ENCODE results near the gene TBC1D30. TPM values are rescaled to one million over a fixed set of nuclear protein-coding genes. Genes with fewer than 3 reads are reported as not detected.

TBC1D30 gene
- total RNA-seq, 1 experiment from 2014 or later: not detected

DNA sequence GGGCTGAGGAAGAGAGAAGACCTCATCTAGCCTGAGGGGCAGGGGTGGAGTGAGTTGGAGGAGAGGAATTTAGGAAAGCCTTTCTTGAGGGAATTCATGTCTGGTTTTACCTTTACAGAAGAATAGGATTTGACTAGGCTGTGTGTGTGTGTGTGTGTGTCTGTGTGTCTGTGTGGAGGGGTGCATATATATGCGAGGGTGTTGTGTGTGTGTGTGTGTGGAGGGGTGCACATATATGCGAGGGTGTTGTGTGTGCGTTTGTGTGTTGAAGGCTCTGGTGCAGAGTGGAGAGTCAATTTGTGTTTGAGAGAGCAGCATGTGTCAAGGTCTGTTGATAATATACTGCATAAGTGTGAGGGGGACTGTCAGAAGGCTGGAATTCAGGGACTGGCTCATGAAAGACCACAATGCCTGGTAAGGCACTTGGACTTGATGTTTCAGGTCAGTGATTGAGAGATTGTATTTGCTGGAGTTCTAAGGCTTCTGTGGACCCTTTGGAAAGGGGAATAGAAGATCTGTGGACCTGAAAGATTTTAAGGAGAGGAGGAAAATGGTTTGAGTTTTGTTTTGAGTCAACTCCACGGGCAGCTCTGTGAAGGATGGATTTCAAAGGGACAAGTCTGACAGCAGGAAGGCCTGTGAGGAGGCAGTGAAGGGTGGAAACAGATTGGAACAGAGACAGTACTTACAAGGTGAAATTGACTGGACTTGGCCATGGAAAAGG, 34.6 kb downstream of the TBC1D30 start:
- Histone ChIP-seq H3K4me3 (no peak overlapping the region), H3K4me1 (replicated peaks) (no peaks in the 10 kb centered on the region), H3K27ac (no peak overlapping the region), H3K36me3 (no peaks in the 10 kb centered on the region), H3K27me3 (replicated peaks) (peaks cover 28% of the 10 kb centered on the region), H3K9me3 (replicated peaks) (no peaks in the 10 kb centered on the region)
- no peak for DNase-seq (ENCODE audit: low read depth in 1 of 2, low spot score in 2 of 2)

GRCh38 chr12:64860446-64860998, 36.1 kb downstream of the TBC1D30 start:
- no peak overlapping the region for H3K27ac ChIP-seq
- no peaks in the 10 kb centered on the region for H3K36me3 ChIP-seq
- H3K4me3 ChIP-seq: no peak overlapping the region
- H3K9me3 ChIP-seq (replicated peaks): no peaks in the 10 kb centered on the region
- peaks cover 28% of the 10 kb centered on the region for H3K27me3 ChIP-seq (replicated peaks)
- no peaks in the 10 kb centered on the region for H3K4me1 ChIP-seq (replicated peaks)
- DNase-seq (ENCODE audit: low read depth in 1 of 2, low spot score in 2 of 2): no peak

DNA sequence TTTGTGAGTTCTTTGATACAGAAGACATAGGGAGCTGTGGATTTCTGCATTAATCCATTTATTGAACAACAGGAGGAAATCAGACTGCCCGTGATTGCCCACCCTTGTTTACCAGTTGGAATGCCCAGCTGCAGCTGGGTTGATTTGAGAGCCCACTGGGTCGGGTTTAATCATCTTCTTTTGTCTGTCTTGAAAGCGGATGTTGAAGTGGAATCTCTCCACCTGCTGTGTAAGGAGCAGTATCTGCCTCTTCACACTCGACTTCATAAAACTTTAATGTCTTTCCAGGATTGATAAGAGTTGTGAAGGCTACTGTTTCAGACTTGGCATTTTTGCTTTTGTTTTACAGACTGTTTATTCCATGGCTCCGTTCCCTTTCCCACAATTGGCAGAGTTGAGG, 39.9 kb downstream of the TBC1D30 start:
- peaks cover 37% of the 10 kb centered on the region for H3K27me3 ChIP-seq (replicated peaks)
- no peaks in the 10 kb centered on the region for H3K36me3 ChIP-seq
- DNase-seq (ENCODE audit: low read depth in 1 of 2, low spot score in 2 of 2): no peak
- no peak overlapping the region for H3K4me3 ChIP-seq
- H3K4me1 ChIP-seq (replicated peaks): no peaks in the 10 kb centered on the region
- H3K9me3 ChIP-seq (replicated peaks): no peaks in the 10 kb centered on the region
- H3K27ac ChIP-seq: no peak overlapping the region

- Histone ChIP-seq H3K9me3 (replicated peaks) (no peaks in the 10 kb centered on the region), H3K27ac (no peak overlapping the region), H3K27me3 (replicated peaks) (peaks cover 17% of the 10 kb centered on the region), H3K4me1 (replicated peaks) (no peaks in the 10 kb centered on the region), H3K4me3 (no peak overlapping the region), H3K36me3 (no peaks in the 10 kb centered on the region)
- no peak for DNase-seq (ENCODE audit: low read depth in 1 of 2, low spot score in 2 of 2)
Observed at GRCh38 chr12:64875186-64875585, 50.7 kb downstream of the TBC1D30 start.

GRCh38 chr12:64876388-64877071, 52.1 kb downstream of the TBC1D30 start:
- Histone ChIP-seq H3K4me1 (replicated peaks) (no peaks in the 10 kb centered on the region), H3K4me3 (no peak overlapping the region), H3K9me3 (replicated peaks) (no peaks in the 10 kb centered on the region), H3K27me3 (replicated peaks) (peaks cover 13% of the 10 kb centered on the region), H3K27ac (no peak overlapping the region), H3K36me3 (no peaks in the 10 kb centered on the region)
- no peak for DNase-seq (ENCODE audit: low read depth in 1 of 2, low spot score in 2 of 2)

GRCh38 chr12:64877363-64878004, 53.0 kb downstream of the TBC1D30 start:
- Histone ChIP-seq H3K36me3 (no peaks in the 10 kb centered on the region), H3K27ac (no peak overlapping the region), H3K9me3 (replicated peaks) (no peaks in the 10 kb centered on the region), H3K27me3 (replicated peaks) (peaks cover 13% of the 10 kb centered on the region), H3K4me3 (no peak overlapping the region), H3K4me1 (replicated peaks) (no peaks in the 10 kb centered on the region)
- DNase-seq (ENCODE audit: low read depth in 1 of 2, low spot score in 2 of 2): no peak

DNA sequence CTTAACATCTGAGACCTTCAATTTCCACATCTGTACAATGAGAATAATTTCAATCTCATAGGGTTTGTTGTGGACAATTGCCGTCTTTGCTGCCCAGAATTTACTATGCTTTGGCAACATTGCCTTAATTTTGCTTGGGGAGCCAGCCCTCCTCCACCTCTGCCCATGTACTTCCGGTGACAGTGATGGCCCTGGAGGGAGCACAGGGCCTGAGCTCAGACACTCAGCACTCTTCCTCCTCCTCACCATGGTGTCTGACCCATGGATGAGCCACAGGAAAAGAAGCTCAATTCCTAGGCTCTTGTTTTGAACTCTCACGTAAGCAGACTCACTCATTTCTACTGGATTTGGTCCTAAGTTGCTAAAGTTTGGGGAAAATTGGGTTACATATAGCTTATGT, 58.2 kb downstream of the TBC1D30 start:
- DNase-seq (ENCODE audit: low read depth in 1 of 2, low spot score in 2 of 2): no peak
- no peaks in the 10 kb centered on the region for H3K36me3 ChIP-seq
- peaks cover 12% of the 10 kb centered on the region for H3K27me3 ChIP-seq (replicated peaks)
- H3K27ac ChIP-seq: no peak overlapping the region
- no peaks in the 10 kb centered on the region for H3K9me3 ChIP-seq (replicated peaks)
- no peak overlapping the region for H3K4me3 ChIP-seq
- H3K4me1 ChIP-seq (replicated peaks): no peaks in the 10 kb centered on the region

- Histone ChIP-seq H3K4me1 (replicated peaks) (no peaks in the 10 kb centered on the region), H3K9me3 (replicated peaks) (no peaks in the 10 kb centered on the region), H3K36me3 (no peaks in the 10 kb centered on the region), H3K27me3 (replicated peaks) (peaks cover 8% of the 10 kb centered on the region), H3K27ac (no peak overlapping the region), H3K4me3 (no peak overlapping the region)
- DNase-seq (ENCODE audit: low read depth in 1 of 2, low spot score in 2 of 2): no peak
Observed at GRCh38 chr12:64883264-64884163, 59.1 kb downstream of the TBC1D30 start.

GRCh38 chr12:64884164-64884542, 59.7 kb downstream of the TBC1D30 start:
- Histone ChIP-seq H3K36me3 (no peaks in the 10 kb centered on the region), H3K27ac (no peak overlapping the region), H3K4me1 (replicated peaks) (no peaks in the 10 kb centered on the region), H3K4me3 (no peak overlapping the region), H3K27me3 (replicated peaks) (peaks cover 4% of the 10 kb centered on the region), H3K9me3 (replicated peaks) (no peaks in the 10 kb centered on the region)
- DNase-seq (ENCODE audit: low read depth in 1 of 2, low spot score in 2 of 2): no peak

DNA sequence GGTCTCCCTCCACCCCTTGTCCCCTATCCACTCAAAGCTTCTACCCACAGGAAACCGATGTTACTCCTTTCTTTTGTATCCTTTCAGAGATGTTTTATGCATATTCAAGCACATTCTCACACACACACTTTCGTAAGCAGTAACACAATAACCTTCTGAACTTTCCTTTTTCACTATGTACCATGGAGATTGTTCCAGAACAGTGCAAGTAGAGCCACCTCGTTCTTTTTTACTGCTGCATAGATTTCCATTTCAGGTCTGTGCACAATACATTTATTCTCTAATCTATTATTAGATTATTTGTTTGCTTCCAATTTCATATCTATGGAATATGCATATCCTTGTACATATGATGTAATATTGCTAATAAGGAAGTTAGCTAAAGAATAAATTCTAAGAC, 60.3 kb downstream of the TBC1D30 start:
- no peaks in the 10 kb centered on the region for H3K27me3 ChIP-seq (replicated peaks)
- DNase-seq (ENCODE audit: low read depth in 1 of 2, low spot score in 2 of 2): no peak
- no peaks in the 10 kb centered on the region for H3K9me3 ChIP-seq (replicated peaks)
- H3K27ac ChIP-seq: no peak overlapping the region
- H3K36me3 ChIP-seq: no peaks in the 10 kb centered on the region
- H3K4me1 ChIP-seq (replicated peaks): no peaks in the 10 kb centered on the region
- H3K4me3 ChIP-seq: no peak overlapping the region

DNA sequence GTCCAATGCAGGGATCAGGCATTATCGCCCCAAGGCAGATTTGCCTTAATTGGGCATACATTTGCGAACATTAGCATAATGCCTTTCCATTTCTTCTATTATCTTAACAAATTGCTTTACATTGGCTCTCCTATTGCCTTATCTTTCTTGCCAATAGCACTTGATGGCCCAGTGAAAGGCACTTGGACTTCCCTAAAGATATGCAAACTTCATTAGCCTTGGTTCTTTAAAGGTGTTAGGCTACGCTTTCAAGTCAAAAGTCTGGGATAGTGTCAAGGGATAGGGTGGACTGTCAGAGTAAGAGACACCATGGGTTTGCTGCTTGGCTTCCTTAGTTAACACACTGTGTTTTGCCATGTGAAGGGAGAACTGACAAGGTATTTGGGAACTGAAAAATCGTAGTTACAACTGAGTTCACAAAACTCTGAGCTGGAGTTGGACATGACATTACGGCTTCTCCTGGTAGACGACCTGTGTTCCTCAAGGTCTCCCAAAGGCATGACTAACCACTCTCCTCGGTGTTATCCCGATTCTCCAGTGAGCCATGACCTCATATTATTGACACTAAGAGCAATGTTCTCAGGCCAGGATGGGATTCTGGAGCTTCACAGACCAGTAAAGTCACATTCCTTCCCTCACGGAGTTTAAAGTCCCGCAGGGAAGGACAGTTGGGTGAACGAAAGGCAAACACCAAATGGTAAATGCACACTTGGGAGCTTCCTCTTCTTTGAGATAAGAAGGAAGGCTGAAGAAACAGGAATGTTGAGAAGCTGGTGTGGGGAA, 65.2 kb downstream of the TBC1D30 start:
- Histone ChIP-seq H3K27me3 (replicated peaks) (0 out of 2 replicates have a peak, but pooled peaks cover 3% of the 10 kb centered on the region), H3K4me3 (no peak overlapping the region), H3K9me3 (replicated peaks) (no peaks in the 10 kb centered on the region), H3K36me3 (no peaks in the 10 kb centered on the region), H3K27ac (no peak overlapping the region), H3K4me1 (replicated peaks) (peaks cover 17% of the 10 kb centered on the region)
- no peak for DNase-seq (ENCODE audit: low read depth in 1 of 2, low spot score in 2 of 2)

- 0 out of 2 replicates have a peak, but pooled peaks cover 3% of the 10 kb centered on the region for H3K27me3 ChIP-seq (replicated peaks)
- no peaks in the 10 kb centered on the region for H3K9me3 ChIP-seq (replicated peaks)
- no peaks in the 10 kb centered on the region for H3K36me3 ChIP-seq
- peak in 1 of 2 experiments; percentile 45 for DNase-seq (ENCODE audit: low read depth in 1 of 2, low spot score in 2 of 2)
- H3K4me3 ChIP-seq: no peak overlapping the region
- peaks cover 26% of the 10 kb centered on the region for H3K4me1 ChIP-seq (replicated peaks)
- no peak overlapping the region for H3K27ac ChIP-seq
Observed at GRCh38 chr12:64890873-64891468, 66.5 kb downstream of the TBC1D30 start.
